Activated CD8-positive, alpha-beta T cell treated with anti-CD3 and anti-CD28 coated beads for 36 hours (primary cell): ENCODE results near the gene MCU. TPM values are rescaled to one million over a fixed set of nuclear protein-coding genes. Genes with fewer than 3 reads are reported as not detected.
"Not testable (repeated sequence)": the region's sequence is repeated elsewhere in the genome, so short reads cannot be mapped to it uniquely, and the experiment has no call there.

Source experiments
- ATAC-seq: fragments of 200-7000 bp; cut with Tn5 transposase; one replicate; pipeline ENCODE4 v1.10.0; 2021; ENCODE audit warnings: mild to moderate bottlenecking, moderate library complexity
- CTCF ChIA-PET: fragments of 350-600 bp; sonication (Branson Sonifier 250); formaldehyde crosslinking; loops from one replicate; lab custom pipeline; 2021; ENCODE audit warnings: antibody characterized with exemption; lab: Charles Lee
- POLR2A ChIA-PET: fragments of 350-600 bp; sonication (Branson Sonifier 250); formaldehyde crosslinking; loops from one replicate; lab custom pipeline; 2021; ENCODE audit warnings: antibody characterized with exemption; lab: Charles Lee
- DNase-seq: peaks from one replicate; pipeline ENCODE4 v3.0.0-alpha.2; 2020
- H3K27ac Mint-ChIP-seq: one replicate; pipeline ENCODE4 v1.8.0; 2021; ENCODE audit warnings: mild to moderate bottlenecking, mixed read lengths
- H3K27me3 Mint-ChIP-seq: one replicate; pipeline ENCODE4 v1.8.0; 2021; ENCODE audit warnings: mixed read lengths
- H3K36me3 Mint-ChIP-seq: one replicate; pipeline ENCODE4 v1.8.0; 2021; ENCODE audit warnings: low read depth, mixed read lengths
- H3K4me1 Mint-ChIP-seq: one replicate; pipeline ENCODE4 v1.8.0; 2021; ENCODE audit warnings: low read depth, mixed read lengths
- H3K4me3 Mint-ChIP-seq: one replicate; pipeline ENCODE4 v1.8.0; 2021; ENCODE audit warnings: mild to moderate bottlenecking, moderate library complexity, mixed read lengths
- H3K9me3 Mint-ChIP-seq: one replicate; pipeline ENCODE4 v1.8.0; 2021; ENCODE audit warnings: mixed read lengths
- intact Hi-C: fragments of 100-400 bp; cut with micrococcal nuclease; formaldehyde crosslinking; loops from one replicate; pipeline ENCODE4 v1.10.0; 2022
- total RNA-seq, 2 experiments: library from RNA; stranded (reverse); gene quantifications; one replicate each; pipeline ENCODE4 v1.2.3, GENCODE V29; 2021
- TF ChIP-seq, protein P1 (sequence below): fragments of 200-600 bp; IDR thresholded peaks from one replicate; pipeline ENCODE4 v1.8.0; 2022; ENCODE audit warnings: antibody characterized with exemption, mild to moderate bottlenecking

The MCU gene, protein sequence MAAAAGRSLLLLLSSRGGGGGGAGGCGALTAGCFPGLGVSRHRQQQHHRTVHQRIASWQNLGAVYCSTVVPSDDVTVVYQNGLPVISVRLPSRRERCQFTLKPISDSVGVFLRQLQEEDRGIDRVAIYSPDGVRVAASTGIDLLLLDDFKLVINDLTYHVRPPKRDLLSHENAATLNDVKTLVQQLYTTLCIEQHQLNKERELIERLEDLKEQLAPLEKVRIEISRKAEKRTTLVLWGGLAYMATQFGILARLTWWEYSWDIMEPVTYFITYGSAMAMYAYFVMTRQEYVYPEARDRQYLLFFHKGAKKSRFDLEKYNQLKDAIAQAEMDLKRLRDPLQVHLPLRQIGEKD
- total RNA-seq: 10 to 100 TPM; 17.1 to 18.3 TPM

DNA sequence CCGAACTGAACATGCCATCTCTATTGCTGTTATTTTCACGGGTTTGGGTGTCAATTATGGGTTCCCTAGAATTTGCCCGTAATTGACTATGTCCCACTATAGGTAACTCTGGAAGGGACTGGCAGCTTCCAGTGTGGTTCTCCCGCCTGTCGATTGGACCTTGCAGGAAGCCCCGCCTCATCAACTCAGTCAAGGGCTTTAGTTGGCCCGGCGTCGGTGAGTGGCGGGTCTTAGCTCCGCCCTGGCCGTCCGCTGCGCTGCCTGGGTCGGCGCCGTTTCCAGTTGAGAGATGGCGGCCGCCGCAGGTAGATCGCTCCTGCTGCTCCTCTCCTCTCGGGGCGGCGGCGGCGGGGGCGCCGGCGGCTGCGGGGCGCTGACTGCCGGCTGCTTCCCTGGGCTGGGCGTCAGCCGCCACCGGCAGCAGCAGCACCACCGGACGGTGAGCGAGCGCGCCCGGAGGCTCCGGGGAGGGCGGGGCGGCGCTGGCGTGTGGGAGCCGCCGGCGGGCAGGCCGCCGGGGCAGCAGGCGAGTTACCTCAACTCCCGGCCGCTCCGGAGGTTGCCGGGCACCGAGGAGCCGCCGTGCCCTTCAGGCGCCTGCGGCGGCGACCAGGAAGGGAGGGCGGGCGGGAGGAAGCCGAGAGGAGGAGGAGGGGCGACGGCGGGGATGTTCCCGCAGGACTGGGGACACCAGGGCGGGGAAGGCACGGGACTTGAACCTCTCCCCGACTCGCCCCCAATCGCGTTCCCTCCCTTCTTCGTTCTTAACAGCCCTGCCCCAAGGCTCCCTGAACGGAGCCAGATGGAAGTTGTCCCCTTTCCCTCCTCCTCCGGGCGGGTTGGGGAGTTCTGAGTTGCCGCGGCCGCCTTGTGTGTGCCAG lies at the start of gene MCU:
Gene MCU (plus strand): TSS at position 281 of the 881 bp plus-strand sequence. CDS start 9 bp downstream, at position 290.
- ChIA-PET CTCF (interaction anchor here (0.9 to 2.2 kb wide), 4 partner anchors 66 to 404 kb away, joined by 3 to 5 read pairs (median 5); partner anchors contain the start of gene MICU1), POLR2A (interaction anchor here (0.6 to 1.5 kb wide), 8 partner anchors 10 to 360 kb away, joined by 3 to 4 read pairs (median 3); partner anchors contain the start of gene MICU1)
- Mint-ChIP-seq H3K4me3 (peak within 1 kb of the TSS; percentile 81), H3K27ac (peak within 1 kb of the TSS; percentile 60), H3K4me1 (peaks cover 34% of the 10 kb centered on the region), H3K27me3 (no peaks in the 10 kb centered on the region), H3K36me3 (no peaks in the 10 kb centered on the region), H3K9me3 (no peaks in the 10 kb centered on the region)
- intact Hi-C loops: no loop called here
- peak; percentile 95 for DNase-seq
- TF ChIP-seq, protein P1, sequence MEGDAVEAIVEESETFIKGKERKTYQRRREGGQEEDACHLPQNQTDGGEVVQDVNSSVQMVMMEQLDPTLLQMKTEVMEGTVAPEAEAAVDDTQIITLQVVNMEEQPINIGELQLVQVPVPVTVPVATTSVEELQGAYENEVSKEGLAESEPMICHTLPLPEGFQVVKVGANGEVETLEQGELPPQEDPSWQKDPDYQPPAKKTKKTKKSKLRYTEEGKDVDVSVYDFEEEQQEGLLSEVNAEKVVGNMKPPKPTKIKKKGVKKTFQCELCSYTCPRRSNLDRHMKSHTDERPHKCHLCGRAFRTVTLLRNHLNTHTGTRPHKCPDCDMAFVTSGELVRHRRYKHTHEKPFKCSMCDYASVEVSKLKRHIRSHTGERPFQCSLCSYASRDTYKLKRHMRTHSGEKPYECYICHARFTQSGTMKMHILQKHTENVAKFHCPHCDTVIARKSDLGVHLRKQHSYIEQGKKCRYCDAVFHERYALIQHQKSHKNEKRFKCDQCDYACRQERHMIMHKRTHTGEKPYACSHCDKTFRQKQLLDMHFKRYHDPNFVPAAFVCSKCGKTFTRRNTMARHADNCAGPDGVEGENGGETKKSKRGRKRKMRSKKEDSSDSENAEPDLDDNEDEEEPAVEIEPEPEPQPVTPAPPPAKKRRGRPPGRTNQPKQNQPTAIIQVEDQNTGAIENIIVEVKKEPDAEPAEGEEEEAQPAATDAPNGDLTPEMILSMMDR: no peak
- peak; percentile 99 for ATAC-seq

DNA sequence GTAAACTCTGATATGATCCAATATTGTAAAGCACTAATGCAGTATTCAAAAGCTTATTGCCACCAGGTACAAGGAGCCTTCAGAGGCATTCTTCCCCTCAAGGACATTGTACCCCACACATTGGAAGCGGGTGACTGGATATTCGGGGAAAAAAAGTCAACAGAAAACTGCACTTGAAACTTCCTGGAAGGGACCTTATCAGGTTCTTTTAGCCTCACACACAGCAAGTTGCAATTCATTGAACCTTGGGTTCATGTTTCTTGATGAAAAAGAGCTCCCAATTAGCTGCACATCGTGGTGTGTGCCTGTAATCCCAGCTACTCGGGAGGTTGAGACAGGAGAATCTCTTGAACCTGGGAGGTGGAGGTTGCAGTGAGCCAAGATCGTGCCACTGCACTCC lies 49.6 kb upstream of the MCU start:
- Mint-ChIP-seq H3K27me3 (peaks cover 3% of the 10 kb centered on the region), H3K36me3 (no peaks in the 10 kb centered on the region)

DNA sequence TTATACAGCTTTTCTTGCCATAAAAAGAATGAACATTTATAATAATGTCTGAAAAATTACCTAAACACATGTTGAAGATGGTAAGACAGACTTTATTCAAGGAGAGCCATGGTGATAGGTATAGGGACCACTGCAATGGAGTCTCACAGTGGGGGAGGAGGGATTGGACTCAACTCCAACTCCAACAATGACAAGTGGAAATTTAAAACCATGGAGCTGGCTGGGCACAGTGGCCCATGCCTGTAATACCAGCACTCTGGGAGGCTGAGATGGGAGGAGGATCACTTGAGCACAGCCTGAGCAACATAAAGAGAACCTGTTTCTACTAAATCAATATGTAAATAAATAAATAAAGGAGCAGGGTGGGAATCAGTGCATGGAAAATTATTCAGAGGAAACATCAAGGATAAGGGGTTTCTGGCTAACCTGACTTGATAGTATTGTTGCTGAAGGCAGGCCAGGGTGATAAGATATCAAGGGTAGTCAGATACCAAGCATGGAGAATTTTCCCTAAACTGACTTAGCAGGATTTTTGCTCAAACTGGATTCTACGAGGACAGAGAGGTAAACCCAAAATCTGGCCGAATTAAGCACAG lies 46.6 kb upstream of the MCU start:
- ATAC-seq: no peak
- H3K27me3 Mint-ChIP-seq: no peaks in the 10 kb centered on the region
- ChIA-PET CTCF (interaction anchor here (1.0 to 1.2 kb wide), 2 partner anchors 64 to 281 kb away, joined by 3 read pairs; no protein-coding TSS in a partner anchor), POLR2A (interaction anchor here (0.8 kb wide), 1 partner anchor 47 kb away, joined by 4 read pairs; no protein-coding TSS in a partner anchor)
- H3K4me3 Mint-ChIP-seq: no peak overlapping the region
- H3K27ac Mint-ChIP-seq: no peak overlapping the region
- no peaks in the 10 kb centered on the region for H3K36me3 Mint-ChIP-seq
- no peak for DNase-seq
- no peaks in the 10 kb centered on the region for H3K4me1 Mint-ChIP-seq
- H3K9me3 Mint-ChIP-seq: no peaks in the 10 kb centered on the region
- intact Hi-C loops: no loop called here
- TF ChIP-seq, protein P1: no peak

More for the DNA sequence above, 49.6 kb upstream of the MCU start:
- H3K4me1 Mint-ChIP-seq: peaks cover 3% of the 10 kb centered on the region
- no peak overlapping the region for H3K4me3 Mint-ChIP-seq
- CTCF ChIA-PET: interaction anchor here (0.9 to 1.2 kb wide), 2 partner anchors 10 to 234 kb away, joined by 3 read pairs; no protein-coding TSS in a partner anchor
- no peaks in the 10 kb centered on the region for H3K9me3 Mint-ChIP-seq
- ATAC-seq (no peak), DNase-seq (no peak)
- POLR2A ChIA-PET: interaction anchor here (1.0 kb wide), 1 partner anchor 24 kb away, joined by 3 read pairs; no protein-coding TSS in a partner anchor
- H3K27ac Mint-ChIP-seq: no peak overlapping the region
- intact Hi-C loops: no loop called here
- TF ChIP-seq, protein P1: no peak

DNA sequence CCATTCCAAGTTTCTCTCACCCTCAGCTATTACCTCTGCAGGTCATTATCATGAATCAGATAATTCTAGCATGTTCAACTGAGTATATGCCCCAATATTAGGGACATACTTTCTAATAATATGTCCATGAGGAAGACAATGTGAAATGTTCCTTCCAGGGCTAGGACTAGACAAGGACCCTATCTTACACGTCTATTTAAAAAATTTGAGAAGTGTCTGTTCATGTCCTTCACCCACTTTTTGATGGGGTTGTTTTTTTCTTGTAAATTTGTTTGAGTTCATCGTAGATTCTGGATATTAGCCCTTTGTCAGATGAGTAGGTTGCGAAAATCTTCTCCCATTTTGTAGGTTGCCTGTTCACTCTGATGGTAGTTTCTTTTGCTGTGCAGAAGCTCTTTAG lies 45.0 kb upstream of the MCU start:
- intact Hi-C loops, H3K9me3 Mint-ChIP-seq, H3K4me1 Mint-ChIP-seq, CTCF ChIA-PET, H3K27me3 Mint-ChIP-seq, POLR2A ChIA-PET, DNase-seq, H3K36me3 Mint-ChIP-seq, ATAC-seq, H3K27ac Mint-ChIP-seq, H3K4me3 Mint-ChIP-seq: not testable (repeated sequence)

DNA sequence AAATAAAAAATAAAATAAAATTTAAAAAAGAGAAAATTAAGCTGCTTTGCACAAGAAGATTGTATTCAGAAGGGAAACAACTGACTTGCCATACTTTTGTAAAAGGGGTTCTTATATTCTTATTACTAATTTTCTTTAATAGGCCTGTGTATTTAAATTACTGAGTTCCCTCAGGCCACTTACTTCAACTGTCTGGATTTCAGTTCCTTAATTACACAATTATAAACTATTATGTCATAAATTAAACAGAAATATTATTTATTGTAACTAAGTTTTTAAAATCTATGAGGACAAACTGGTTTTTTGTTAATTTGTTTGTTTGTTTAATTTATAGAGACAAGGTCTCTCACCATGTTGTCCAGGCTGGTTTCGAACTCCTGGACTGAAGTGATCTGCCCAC lies 43.6 kb upstream of the MCU start:
- POLR2A ChIA-PET: interaction anchor here (0.6 kb wide), 1 partner anchor 260 kb away, joined by 3 read pairs; no protein-coding TSS in a partner anchor
- Mint-ChIP-seq H3K36me3 (no peaks in the 10 kb centered on the region), H3K27me3 (no peaks in the 10 kb centered on the region), H3K27ac (no peak overlapping the region), H3K4me3 (no peak overlapping the region), H3K4me1 (no peaks in the 10 kb centered on the region), H3K9me3 (no peaks in the 10 kb centered on the region)
- DNase-seq: no peak
- CTCF ChIA-PET: no interaction called here
- intact Hi-C loops: no loop called here
- TF ChIP-seq, protein P1: no peak
- no peak for ATAC-seq
